GM19193 (cell line): ENCODE data around the gene YJEFN3.
A peak's percentile ranks its signal among the peaks of the same experiment; 100 is the strongest.

Experiments used
- POLR2A ChIP-seq: IDR thresholded peaks from 4 replicates; pipeline ENCODE4 v1.6.1; 2011; ENCODE audit not compliant: insufficient read depth, insufficient read length; ENCODE audit errors: extremely low read depth

YJEFN3 gene

GRCh38 chr19:19528721-19529490, at the start of gene YJEFN3:
TSS of gene YJEFN3 (plus strand) at chr19:19528911. CDS start at chr19:19528933, 22 bp downstream.
- no peak for TF ChIP-seq POLR2A

GRCh38 chr19:19480688-19481087, 48.0 kb upstream of the YJEFN3 start:
- TF ChIP-seq POLR2A = no peak

GRCh38 chr19:19482809-19483596, 45.7 kb upstream of the YJEFN3 start:
- TF ChIP-seq POLR2A = no peak

- no peak for TF ChIP-seq POLR2A
Measured at GRCh38 chr19:19485161-19485997, 43.3 kb upstream of the YJEFN3 start.

GRCh38 chr19:19485998-19486290, 42.8 kb upstream of the YJEFN3 start:
- no peak for TF ChIP-seq POLR2A

GRCh38 chr19:19486343-19487076, 42.2 kb upstream of the YJEFN3 start:
- no peak for TF ChIP-seq POLR2A

- TF ChIP-seq POLR2A = no peak
Measured at GRCh38 chr19:19487077-19487949, 41.4 kb upstream of the YJEFN3 start.

- TF ChIP-seq POLR2A = no peak
Measured at GRCh38 chr19:19487950-19488874, 40.5 kb upstream of the YJEFN3 start.

GRCh38 chr19:19488875-19489690, 39.6 kb upstream of the YJEFN3 start:
- peak; percentile 57 for TF ChIP-seq POLR2A

- no peak for TF ChIP-seq POLR2A
Measured at GRCh38 chr19:19489804-19490204, 38.9 kb upstream of the YJEFN3 start.

GRCh38 chr19:19490214-19490968, 38.3 kb upstream of the YJEFN3 start:
- no peak for TF ChIP-seq POLR2A

- no peak for TF ChIP-seq POLR2A
Measured at GRCh38 chr19:19491321-19492025, 37.2 kb upstream of the YJEFN3 start.
